Cardiac septum (tissue), 1 donor: Measurements from ENCODE around the gene SNED1. TPM values are rescaled to one million over a fixed set of nuclear protein-coding genes. Genes with fewer than 3 reads are reported as not detected.
A peak's percentile ranks its signal among the peaks of the same experiment; 100 is the strongest.

Source experiments
- DNase-seq: peaks from one replicate; pipeline ENCODE4 v3.0.0-alpha.2; 2020; ENCODE audit warnings: low spot score
- intact Hi-C: fragments of 100-400 bp; cut with DNase I; formaldehyde crosslinking; loops from one replicate; pipeline ENCODE4 v1.14.0; 2022
- total RNA-seq: library from RNA; stranded (reverse); fragmentation: NEBNext Ultra II Directional; extraction: Animal tissue kit (Norgen Biotek cat#: 25700); gene quantifications from one replicate; pipeline ENCODE4 v1.2.1, GENCODE V29; 2021
- donor health status: DM: no; HTN: no; CAD: no.

SNED1 gene
- total RNA-seq, 1 donor from 2014 or later = 9.7 TPM

GRCh38 chr2:241051578-241052487, 53.4 kb downstream of the SNED1 start:
- intact Hi-C loops = no loop called here
- DNase-seq = peak; percentile 36

DNA sequence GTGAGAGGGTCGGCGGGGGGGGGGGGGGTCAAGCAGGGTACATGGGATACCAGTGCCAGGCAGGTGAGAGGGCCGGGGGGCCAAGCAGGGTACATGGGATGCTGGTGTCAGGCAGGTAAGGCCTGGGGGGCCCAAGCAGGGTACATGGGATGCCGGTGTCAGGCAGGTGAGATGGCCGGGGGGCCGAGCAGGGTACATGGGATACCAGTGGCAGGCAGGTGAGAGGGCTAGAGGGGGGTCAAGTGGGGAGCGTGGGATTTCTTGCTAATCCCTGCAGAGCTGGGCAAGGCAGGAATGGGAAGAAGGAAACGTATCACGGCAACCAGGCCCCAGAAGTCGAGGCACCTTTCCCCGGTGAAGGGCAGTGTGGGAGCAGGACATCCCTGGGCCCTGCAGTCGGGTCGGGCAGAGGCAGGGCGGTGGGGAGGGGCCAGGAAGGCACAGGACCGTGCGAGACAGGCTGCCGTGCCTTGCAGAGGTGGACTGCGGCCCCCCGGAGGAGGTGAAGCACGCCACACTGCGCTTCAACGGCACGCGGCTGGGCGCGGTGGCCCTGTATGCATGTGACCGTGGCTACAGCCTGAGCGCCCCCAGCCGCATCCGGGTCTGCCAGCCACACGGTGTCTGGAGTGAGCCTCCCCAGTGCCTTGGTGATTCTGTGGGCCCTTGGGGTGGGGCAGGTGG, 54.4 kb downstream of the SNED1 start:
- intact Hi-C loops = no loop called here
- no peak for DNase-seq

- intact Hi-C loops = no loop called here
- DNase-seq = no peak
Observed at GRCh38 chr2:241053576-241054251, 55.3 kb downstream of the SNED1 start.

DNA sequence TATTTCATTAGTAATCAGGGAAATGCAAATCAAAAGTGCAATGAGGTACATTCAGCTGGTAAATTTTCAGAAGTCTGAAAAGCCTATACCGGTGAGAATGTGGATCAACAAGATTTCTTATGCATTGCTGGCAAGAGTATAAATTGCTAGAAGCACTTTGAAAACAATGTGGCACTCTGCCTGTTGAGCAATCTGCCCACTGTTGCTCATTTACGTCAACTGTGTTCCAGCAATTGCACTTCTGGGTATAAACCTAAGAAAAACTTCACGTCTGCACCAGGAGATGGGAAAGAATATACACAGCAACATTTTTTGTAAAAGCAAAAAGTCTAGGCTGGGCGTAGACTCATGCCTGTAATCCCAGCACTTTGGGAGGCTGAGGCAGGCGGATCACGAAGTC, 62.9 kb downstream of the SNED1 start:
- intact Hi-C loops = no loop called here
- no peak for DNase-seq

DNA sequence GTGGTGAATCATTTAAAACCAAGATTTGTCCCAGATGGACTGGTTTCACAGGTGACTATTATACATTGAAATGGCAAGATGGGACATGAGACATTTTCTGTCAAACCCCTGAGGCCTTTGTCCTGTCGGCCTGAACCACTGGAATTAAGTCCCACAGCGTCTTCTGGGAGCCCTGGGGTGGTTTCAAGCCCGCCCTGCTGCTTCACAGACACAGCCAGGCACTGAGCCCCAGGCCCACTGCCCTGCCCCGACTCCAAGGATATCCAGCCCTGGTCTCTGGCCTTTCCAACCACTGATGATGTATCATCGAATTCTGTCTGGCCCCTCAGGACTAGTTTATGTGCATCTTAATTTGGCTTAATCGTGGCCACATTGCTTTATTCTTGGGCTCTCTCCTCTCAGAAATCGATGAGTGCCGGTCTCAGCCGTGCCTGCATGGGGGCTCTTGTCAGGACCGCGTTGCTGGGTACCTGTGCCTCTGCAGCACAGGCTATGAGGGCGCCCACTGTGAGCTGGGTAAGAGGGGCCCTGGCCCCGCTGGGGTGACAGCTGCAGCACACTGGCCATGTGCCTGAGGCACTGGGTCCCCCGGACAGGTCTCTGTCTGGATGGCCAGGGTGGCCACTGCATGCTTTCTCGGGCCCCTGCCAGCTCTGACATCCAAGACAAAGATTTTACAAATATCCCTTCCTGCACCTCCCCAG, 64.1 kb downstream of the SNED1 start:
- no peak for DNase-seq
- intact Hi-C loops = no loop called here

DNA sequence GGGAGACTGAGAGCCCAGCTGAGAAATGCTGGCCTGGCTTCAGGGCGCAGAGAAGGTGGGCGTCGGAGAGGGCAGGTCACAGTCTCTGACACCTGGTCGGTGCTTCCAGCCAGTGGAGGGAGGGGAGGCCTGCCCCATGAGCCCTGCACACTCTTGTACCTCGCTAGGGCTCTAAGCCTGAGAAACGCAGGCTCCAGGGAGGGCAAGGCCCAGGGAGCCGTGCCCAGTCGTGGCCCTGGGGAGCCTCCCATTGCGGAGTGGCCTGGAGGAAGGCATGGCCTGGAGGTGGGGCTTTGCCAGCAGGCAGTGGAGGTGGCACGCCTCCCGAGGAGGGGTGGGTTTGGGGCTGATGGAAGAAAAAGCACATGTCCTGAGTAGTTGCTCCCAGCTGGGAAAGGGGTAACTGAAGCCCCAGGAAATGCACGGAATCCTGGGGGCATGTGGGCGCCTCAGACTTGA, 64.7 kb downstream of the SNED1 start:
- intact Hi-C loops = no loop called here
- no peak for DNase-seq

DNA sequence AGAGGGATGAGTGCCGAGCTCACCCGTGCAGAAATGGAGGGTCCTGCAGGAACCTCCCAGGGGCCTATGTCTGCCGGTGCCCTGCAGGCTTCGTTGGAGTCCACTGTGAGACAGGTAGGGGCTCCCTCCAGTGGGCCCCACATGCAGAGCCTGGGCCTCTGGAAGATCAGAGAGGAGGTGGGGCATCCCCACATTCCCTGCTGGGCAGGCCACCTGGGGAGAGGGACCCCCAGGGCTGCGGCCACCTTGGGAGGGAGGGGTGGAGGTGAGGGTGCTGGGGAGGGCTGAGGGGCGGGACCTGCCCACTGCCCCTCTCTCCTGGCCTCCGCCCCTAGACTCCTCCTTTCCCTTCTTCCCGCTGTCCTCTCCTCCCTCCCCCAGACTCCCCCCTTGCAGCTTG, 65.2 kb downstream of the SNED1 start:
- intact Hi-C loops = no loop called here
- DNase-seq = no peak

DNA sequence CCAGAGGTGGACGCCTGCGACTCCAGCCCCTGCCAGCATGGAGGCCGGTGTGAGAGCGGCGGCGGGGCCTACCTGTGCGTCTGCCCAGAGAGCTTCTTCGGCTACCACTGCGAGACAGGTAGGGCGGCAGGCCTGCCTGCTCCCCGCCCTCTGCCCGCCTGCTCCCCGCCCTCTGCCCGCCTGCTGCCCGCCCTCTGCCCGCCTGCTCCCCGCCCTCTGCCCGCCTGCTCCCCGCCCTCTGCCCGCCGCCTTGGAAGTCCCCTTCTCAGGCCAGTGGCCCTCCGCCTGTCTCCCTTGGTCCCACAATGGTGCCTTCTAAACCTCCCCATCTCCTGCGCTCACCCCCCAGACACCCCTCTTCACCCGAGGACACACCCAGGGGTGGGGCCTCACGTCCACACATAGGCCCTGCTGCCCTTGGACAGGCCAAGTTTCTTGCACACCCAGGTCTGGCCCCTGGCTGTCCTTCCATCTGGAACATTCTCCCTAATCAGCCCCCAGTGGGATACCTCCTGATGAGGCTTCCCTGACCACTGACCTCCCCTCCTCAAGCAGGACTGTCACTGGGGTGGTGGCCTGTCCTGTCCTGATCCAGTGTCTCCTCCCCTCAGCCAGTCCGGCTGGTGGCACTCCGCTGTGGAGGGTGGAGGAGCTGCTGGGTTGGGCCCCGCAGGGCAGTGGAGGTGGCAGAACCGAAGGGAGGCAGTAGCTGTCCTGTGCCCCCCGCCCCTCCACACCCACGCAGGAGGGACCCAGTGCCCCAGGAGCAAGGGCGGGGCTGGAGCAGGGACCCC, 65.8 kb downstream of the SNED1 start:
- intact Hi-C loops = no loop called here
- no peak for DNase-seq

DNA sequence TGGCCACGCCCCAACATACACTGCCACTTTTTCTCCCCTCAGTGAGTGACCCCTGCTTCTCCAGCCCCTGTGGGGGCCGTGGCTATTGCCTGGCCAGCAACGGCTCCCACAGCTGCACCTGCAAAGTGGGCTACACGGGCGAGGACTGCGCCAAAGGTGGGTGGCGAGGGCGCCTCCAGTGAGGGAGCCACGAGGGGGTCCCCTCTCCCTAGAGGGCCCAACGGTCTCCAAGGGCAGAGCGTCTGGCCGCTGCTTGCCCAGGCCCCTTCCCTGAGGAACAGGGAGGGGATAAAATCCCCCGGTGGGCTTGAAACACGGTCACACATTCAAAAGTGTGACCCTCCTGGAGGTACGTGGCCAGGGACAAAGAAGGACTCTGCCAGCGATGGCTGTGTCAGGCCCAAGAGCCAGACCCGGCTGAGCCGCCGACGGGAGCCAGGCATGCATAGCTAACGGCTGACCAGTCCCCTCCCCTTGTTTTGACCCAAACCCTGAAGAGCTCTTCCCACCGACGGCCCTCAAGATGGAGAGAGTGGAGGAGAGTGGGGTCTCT, 66.5 kb downstream of the SNED1 start:
- DNase-seq = no peak
- intact Hi-C loops = no loop called here

- DNase-seq = no peak
- intact Hi-C loops = no loop called here
Observed at GRCh38 chr2:241065355-241065803, 67.0 kb downstream of the SNED1 start.

DNA sequence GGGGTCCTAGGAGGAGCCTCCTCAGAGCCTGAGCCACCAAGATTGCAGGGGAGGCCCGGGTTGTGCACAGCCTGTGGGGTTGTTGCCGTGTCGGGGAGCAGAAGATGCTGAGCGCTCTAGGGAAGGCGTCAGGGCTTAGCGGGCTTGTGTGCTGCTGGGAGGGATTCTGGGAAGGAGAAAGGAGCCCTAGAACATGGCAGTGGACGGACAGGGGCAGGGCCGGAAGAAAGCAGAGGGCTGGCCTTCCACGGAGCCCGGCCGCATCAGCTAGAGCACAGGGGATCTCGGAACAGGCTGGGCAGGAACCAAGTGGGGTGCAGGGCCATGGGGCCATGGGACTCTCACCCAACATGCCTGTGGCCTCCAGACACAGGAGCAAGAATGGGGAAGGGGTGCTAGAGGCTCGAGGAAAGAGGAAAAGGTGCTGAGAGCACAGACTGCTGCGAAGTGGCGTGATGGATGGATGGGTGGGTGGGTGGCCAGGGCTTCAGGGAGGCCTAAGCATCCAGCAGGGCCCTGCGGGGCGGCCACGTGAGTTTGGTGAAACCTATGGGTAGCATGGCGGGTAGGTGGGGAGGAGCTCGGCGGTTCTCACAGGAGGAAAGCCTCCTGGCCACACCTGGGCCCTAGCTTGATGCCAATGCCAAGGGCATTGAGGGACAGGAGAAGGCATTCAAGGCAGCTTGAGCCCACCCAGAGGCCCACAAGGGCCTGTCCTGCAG, 67.9 kb downstream of the SNED1 start:
- intact Hi-C loops = no loop called here
- no peak for DNase-seq

DNA sequence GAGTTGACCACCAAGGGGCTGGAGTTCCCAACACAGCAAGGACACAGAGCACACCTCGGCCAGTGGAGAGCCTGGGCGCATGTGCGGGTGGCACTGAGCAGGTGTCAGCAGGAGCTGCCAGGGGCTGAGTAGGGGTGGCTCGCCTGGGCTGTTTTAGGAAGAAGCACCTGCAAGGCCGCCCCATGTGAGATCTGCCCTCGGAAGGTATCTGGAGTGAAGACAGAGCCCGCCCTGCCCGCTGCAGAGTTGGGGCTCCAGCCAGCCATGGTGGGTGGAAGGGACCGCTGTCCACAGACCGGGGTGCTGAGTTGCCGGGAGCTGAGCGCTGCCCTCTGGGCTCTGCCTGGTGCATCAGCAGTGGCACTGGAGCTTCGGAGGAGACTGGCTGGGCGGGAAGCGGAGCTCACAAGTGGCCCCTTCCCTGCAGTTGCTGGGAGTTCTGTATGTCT, 68.5 kb downstream of the SNED1 start:
- DNase-seq = no peak
- intact Hi-C loops = no loop called here

DNA sequence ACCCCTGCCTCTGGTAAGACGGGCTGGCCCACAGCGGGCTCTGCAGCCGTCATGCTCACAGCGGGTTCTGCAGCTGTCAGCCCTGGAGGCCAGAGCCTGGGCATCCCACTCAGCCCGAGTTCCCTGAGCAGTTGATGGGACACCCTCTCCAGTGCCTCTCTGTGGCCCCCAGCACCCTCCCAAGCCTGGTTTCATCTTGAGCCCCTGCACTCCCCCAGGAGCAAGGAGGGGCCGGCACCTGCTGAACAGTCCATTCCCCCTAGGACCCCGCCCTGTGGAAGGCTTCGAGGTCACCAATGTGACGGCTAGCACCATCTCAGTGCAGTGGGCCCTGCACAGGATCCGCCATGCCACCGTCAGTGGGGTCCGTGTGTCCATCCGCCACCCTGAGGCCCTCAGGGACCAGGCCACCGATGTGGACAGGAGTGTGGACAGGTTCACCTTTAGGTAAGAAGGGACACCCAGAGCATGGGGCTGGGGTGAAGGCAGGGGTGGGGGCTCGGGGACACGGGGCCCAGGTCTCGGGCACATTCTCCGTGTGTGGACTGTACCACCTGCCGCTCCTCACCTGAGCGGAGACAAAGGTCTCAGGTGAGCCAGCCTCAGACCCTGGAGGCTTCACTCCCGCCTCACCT, 69.2 kb downstream of the SNED1 start:
- intact Hi-C loops = no loop called here
- DNase-seq = no peak

DNA sequence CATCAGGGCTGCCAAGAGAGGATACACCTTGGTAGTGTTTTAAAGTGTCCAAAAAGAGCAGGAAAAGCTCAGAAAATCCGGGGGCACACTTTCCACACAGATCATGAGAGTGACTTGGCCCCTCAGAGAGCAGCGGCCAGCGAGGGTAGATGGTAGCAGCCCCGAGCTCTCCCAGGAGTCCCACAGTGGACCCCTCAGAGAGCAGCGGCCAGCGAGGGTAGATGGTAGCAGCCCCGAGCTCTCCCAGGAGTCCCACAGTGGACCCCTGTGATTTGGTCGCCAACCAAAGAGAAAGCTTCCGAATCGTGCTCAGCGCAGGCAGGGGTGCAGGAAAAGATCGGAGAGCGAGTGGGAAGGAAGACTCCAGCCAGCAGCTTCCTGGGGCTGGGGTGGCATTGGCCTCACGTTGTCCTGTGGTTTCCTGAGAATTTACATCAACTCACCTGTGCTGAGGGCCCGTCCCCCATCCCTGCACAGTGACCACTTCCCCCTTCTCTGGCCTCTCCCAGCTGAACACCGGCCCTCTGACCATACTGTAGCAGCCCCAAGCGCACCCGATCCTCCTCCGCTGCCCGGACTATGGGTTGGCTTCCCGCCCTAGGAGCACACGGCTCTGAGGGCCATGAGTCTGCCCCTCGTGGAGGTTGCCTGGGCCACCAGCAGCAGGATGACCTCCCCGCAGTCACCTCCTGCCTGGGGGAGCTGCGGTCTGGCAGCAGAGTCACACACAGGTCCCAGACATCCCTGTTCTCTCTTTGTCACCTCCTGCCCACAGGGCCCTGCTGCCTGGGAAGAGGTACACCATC, 69.9 kb downstream of the SNED1 start:
- intact Hi-C loops = no loop called here
- DNase-seq = no peak

DNA sequence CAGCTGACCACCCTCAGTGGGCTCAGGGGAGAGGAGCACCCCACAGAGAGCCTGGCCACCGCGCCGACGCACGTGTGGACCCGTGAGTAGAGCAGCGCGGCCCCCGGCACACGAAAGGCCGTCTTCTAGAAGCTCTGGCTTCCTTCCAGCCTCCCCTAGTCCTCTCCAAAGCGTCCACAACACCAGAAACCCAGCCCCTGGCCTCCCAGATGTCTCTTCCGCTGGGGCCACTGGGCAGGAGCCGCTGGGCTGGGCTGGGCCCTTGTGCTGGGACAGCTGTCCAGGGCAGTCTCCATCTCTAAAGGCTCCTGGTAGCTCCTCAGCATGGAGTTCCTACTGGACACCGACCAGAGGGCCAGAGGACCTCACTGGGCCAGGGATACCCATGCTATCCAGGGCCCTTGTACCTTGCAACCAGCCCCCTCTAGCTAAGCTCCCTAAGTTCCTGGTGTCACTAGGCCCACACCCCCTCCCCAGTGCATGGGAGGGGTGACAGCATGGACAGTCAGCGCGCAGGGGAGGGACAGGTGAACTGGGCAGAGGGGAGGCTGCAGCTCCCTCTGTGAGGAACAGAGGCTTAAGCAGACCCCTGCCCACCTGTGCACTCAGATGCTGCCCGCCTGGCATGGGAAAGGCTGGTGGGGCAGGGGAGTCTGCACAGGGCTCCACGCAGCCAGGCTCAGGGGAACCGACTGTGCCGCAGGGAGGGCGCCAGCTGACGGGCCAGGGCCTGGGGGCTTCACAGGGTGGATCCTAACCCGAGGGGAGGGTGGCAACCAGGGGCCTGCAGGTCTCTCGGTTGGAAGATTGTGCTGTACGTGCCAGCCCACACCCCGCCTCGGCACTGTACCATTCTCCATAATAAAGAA, 70.8 kb downstream of the SNED1 start:
- intact Hi-C loops = no loop called here
- no peak for DNase-seq

- DNase-seq = no peak
- intact Hi-C loops = no loop called here
Observed at GRCh38 chr2:241069821-241070281, 71.4 kb downstream of the SNED1 start.
